Left colon (tissue), 2 donors: Measurements from ENCODE around the gene DIAPH3. TPM values are rescaled to one million over a fixed set of nuclear protein-coding genes. Genes with fewer than 3 reads are reported as not detected.
"Not testable (repeated sequence)": the region's sequence is repeated elsewhere in the genome, so short reads cannot be mapped to it uniquely, and the experiment has no call there.

Source experiments
- ATAC-seq: fragments of 200-7000 bp; cut with Tn5 transposase; one replicate; pipeline ENCODE4 v1.9.1; 2020; ENCODE audit warnings: mild to moderate bottlenecking, moderate library complexity
- DNase-seq, 2 donors: peaks; one replicate each; pipeline ENCODE4 v3.0.0-alpha.2; 2020
- intact Hi-C, 2 donors: fragments of 100-400 bp; cut with DNase I in 1 of 2; cut with micrococcal nuclease in 1 of 2; formaldehyde crosslinking; loops; one replicate each; pipeline versions ENCODE4 v1.11.2 to v1.14.0; 2022; cut with DNase I, micrococcal nuclease
- total RNA-seq, 2 donors: library from RNA; stranded (reverse); fragmentation: NEBNext Ultra II Directional; extraction: Animal tissue kit (Norgen Biotek cat#: 25700); gene quantifications; one replicate each; pipeline ENCODE4 v1.2.1, GENCODE V29; 2021
- donor health status: DM: no; HTN: no; CAD: no.
- donor health status: DM: yes; HTN: yes; CAD: no.

Gene DIAPH3
- total RNA-seq, 2 donors from 2014 or later, result 1.9 to 5.0 TPM

DNA sequence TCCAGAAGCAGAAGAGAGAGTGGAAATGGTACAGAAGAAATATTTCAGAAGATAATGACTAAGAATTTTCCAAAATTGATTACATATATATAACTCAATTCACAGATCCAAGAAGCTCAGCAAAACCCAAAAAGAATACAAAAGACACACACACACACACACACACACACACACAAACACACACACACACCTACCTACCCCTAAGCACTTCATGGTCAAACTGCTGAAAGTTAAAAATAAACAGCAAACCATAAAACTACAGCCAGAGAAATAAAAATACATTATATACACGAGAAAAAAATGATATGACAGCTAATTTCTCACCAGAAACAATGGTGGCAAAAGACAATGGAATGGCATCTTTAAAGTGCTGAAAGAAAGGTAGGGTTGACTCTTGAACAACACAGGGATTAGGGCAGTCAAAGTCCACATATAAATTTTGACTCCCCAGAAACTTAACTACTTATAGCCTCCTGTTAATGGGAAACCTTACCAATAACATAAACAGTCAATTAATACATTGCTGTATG is 49.2 kb downstream of the DIAPH3 start:
- intact Hi-C loops, result no loop called here
- no peak for ATAC-seq
- DNase-seq, result no peak

GRCh38 chr13:60112771-60113170 is 51.0 kb downstream of the DIAPH3 start:
- DNase-seq (no peak), ATAC-seq (no peak)
- intact Hi-C loops, result no loop called here

- intact Hi-C loops, result no loop called here
- DNase-seq (no peak), ATAC-seq (no peak)
Observed at GRCh38 chr13:60111691-60112090, 52.0 kb downstream of the DIAPH3 start.

GRCh38 chr13:60109285-60109684 is 54.4 kb downstream of the DIAPH3 start:
- DNase-seq, result no peak
- no peak for ATAC-seq
- intact Hi-C loops, result no loop called here

- intact Hi-C loops, result no loop called here
- no peak for ATAC-seq
- DNase-seq, result no peak
Observed at GRCh38 chr13:60108589-60108988, 55.1 kb downstream of the DIAPH3 start.

GRCh38 chr13:60099631-60100420 is 63.9 kb downstream of the DIAPH3 start:
- DNase-seq, result no peak
- ATAC-seq, result no peak
- intact Hi-C loops, result no loop called here

- DNase-seq, result no peak
- intact Hi-C loops, result no loop called here
- ATAC-seq, result peak; percentile 32
Observed at GRCh38 chr13:60095300-60095699, 68.4 kb downstream of the DIAPH3 start.

DNA sequence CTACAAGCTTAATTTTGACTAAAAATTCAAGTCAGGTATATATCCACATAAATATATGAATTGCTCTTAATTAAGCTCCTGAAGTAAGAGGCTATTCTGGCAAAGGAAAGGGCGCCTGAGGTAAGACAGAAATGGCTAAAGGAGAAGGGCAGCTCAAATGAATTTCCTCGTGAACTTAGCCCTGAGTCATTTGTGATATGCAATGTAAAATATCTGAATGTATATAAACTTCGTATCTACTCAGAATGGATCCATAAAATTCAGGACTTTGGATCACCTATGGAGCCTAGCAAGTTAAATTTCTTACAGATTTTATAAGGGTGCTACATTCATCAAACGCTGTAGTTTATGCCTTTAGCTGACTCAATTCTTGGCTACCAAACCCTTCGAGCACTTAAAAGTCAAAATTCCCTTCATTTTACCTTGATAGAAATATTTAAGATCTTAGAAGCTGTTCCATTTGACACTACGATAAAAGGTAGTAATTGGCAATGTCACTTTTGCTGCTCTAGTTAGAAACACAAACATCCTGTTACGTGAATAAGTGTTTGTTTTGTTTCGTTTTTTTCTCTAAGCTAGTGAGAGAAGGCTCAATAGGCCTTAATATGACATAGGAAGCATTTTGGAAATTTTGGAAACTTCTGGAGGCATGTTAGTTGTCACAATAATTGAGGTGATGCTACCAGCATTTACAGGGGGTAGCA is 69.2 kb downstream of the DIAPH3 start:
- ATAC-seq, result peak; percentile 89
- intact Hi-C loops, result no loop called here
- no peak for DNase-seq

DNA sequence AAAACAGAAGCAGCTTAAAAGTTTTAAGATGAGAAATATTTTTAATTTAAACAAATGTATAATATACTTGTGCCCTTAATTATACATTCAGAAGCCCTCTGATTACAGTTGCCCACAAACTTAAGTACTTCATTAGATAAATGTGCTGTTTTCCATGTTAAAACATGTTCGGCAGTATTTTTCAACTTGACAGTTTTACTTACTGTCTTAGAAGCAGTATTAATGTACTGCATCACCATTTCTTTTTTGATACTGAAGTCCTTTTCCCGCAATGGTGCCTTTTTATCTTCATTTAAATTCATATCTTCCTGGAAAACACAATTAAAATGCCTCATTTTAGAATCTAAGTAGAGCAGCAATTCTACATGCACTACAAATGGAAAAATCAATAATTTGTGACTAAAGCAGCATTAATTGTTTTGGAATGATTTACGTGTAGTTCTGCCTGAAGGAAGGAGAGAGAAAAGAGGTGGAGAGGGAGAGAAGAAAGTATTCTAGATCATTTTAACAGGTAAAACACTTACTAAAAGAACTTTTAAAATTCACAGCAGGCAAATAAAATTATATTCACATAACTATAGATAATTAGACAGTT is 70.2 kb downstream of the DIAPH3 start:
- no peak for ATAC-seq
- intact Hi-C loops, result no loop called here
- DNase-seq, result no peak

DNA sequence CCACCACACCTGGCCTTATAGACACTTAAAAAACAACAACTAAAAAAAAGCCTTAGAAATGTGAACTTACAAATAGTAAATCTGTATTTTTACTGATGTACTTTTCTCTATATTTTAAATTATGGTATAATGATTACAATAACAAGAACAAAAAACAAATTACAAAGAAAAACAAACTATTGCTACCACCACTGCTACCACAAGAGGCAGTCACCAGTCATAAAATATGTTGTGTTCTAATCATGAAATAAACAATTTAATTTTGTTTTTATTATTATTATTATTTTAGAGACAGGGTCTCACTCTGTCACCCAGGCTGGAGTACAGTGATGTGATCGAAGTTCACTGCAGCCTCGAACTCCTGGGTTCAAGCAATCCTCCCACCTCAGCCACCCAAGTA is 72.2 kb downstream of the DIAPH3 start:
- intact Hi-C loops, result no loop called here
- DNase-seq (no peak), ATAC-seq (no peak)

DNA sequence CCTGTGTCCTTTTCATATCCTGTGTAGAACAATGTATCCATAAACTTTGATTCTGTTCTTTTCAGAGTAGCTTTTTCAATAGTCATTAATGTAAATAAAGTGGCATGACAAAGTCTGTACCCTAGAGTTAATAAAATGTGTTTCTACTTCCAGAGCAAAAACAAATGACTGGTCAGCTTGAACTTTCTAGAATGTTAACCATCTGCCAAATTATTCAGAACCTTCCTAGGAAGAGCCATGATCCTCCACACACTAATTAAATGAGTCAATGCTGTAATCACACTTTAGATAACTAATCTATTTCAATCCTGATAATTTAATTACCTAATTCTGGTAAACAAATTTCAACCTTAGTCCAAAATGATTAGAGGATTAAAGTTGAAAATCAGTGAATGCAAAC is 73.2 kb downstream of the DIAPH3 start:
- DNase-seq, result no peak
- intact Hi-C loops, result no loop called here
- no peak for ATAC-seq

DNA sequence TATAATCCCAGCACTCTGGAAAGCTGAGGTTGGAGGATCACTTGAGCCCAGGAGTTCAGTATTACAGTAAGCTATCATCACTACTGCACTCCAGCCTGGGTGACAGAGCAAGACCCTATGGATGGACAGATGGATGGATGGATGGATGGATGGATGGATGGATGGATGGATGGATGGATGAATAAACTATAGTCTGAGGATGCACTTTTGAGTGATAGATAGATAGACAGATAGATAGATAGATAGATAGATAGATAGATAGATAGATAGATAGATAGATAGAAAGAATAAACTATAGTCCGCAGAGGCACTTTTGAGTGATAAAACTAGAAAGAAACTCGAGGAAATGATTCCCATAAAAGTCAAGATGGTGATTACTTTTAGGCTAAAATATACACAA is 79.9 kb downstream of the DIAPH3 start:
- ATAC-seq, intact Hi-C loops, DNase-seq: not testable (repeated sequence)

GRCh38 chr13:60080850-60081249 is 82.9 kb downstream of the DIAPH3 start:
- DNase-seq (no peak), ATAC-seq (no peak)
- intact Hi-C loops, result no loop called here

DNA sequence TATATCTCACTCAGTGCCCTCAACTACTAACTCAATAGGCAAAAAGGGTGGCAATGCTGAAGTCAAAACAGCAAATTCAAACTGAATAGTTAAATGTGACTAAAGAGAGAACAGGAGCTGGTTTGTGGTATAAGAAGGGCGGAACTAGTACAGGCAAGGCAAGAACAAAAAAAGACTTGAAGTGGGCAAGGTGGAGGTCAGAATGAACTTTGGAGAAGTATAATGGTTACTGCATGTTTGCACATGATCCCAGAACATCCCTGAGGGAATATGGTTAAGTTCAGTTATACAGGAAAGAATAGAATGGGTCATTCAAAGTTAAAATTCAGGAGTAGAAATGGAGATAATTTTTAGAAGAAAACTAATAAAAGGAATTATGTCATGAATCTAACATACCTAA is 85.5 kb downstream of the DIAPH3 start:
- intact Hi-C loops, result no loop called here
- ATAC-seq (no peak), DNase-seq (no peak)

- intact Hi-C loops, result no loop called here
- no peak for DNase-seq
- no peak for ATAC-seq
Observed at GRCh38 chr13:60075850-60076249, 87.9 kb downstream of the DIAPH3 start.

DNA sequence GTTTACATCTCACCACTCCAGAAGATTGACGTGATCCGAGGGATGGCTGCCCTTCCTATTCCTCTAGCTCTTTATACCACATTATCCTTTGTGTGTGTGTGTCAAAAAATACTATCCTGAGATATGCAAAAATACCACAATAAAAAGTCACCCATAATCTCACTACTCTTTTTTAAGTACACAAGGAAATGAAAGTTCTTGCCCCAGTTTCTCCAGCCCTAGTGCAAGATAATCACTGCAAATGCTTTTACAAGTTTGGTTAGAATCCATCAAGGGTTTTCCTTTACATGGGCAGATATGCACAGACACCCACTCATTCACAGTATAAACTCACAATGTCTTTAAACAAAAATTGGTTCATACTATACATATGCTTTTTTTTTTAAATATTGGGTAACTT is 89.3 kb downstream of the DIAPH3 start:
- DNase-seq (no peak), ATAC-seq (peak; percentile 49)
- intact Hi-C loops, result no loop called here

- intact Hi-C loops, result no loop called here
- no peak for DNase-seq
Observed at GRCh38 chr13:60066226-60066625, 97.5 kb downstream of the DIAPH3 start.

DNA sequence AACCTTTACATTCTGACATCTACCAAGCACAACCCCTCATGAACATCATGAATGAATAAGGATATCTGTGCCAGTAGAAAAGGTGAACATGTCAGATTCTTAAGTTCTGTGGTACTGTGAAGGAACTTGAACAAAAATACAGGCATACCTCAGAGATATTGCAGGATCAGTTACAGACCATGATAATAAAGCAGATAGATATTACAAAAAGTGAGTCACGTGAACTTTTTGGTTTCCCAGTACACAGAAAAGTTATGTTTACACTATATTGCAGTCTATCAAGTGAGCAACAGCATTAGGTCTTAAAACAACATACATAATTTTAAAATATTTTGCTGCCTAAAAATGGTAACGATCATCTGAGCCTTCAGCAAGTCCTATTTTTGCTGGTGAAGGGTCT is 101.2 kb downstream of the DIAPH3 start:
- intact Hi-C loops, result no loop called here
- no peak for ATAC-seq
- no peak for DNase-seq

More at GRCh38 chr13:60066226-60066625, 97.5 kb downstream of the DIAPH3 start:
- ATAC-seq, result no peak

GRCh38 chr13:60061737-60062136 is 102.0 kb downstream of the DIAPH3 start:
- intact Hi-C loops, result no loop called here
- DNase-seq (no peak), ATAC-seq (no peak)

DNA sequence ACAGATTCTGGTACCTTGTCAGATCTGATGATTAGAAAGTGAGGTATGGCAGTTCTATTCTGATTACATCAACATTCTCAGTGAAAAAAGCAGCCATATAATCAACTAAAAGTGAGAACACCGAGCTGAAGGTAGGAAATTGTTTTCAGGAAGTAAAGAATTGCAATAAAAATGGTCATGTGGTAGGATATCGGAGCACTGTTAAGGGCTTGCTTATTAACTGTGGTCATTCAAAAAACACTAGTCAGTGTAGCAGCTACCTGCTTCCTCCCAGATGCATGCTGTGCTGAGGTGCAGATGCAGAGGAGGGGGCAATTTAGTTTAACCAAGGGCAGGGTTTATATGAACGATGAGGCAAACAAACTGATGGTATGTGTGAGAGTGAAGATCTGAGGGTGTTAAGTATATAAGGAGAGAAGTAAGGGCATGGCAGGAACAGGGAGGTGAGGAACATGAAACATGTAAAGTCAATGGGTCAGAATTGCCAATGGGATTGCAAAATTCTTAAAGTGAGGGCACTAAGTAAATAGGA is 111.9 kb downstream of the DIAPH3 start:
- ATAC-seq (peak; percentile 75), DNase-seq (no peak)
- intact Hi-C loops, result no loop called here
